ENCODE results near the gene TBKBP1.

TBKBP1 gene

GRCh38 chr17:47715669-47716325 lies 21.8 kb downstream of the TBKBP1 start:
- DNase-seq (ENCODE audit: low read depth), result no peak

GRCh38 chr17:47716375-47716774 lies 22.4 kb downstream of the TBKBP1 start:
- DNase-seq (ENCODE audit: low read depth), result no peak

GRCh38 chr17:47717261-47717697 lies 23.3 kb downstream of the TBKBP1 start:
- no peak for DNase-seq (ENCODE audit: low read depth)

GRCh38 chr17:47717979-47718621 lies 24.1 kb downstream of the TBKBP1 start:
- no peak for DNase-seq (ENCODE audit: low read depth)

GRCh38 chr17:47718634-47719405 lies 24.9 kb downstream of the TBKBP1 start:
- no peak for DNase-seq (ENCODE audit: low read depth)

GRCh38 chr17:47719411-47720152 lies 25.6 kb downstream of the TBKBP1 start:
- no peak for DNase-seq (ENCODE audit: low read depth)

GRCh38 chr17:47720196-47720595 lies 26.2 kb downstream of the TBKBP1 start:
- DNase-seq (ENCODE audit: low read depth), result no peak

- DNase-seq (ENCODE audit: low read depth), result no peak
Observed at GRCh38 chr17:47720754-47721533, 27.0 kb downstream of the TBKBP1 start.

- DNase-seq (ENCODE audit: low read depth), result no peak
Observed at GRCh38 chr17:47721725-47722124, 27.8 kb downstream of the TBKBP1 start.

GRCh38 chr17:47724705-47725104 lies 30.7 kb downstream of the TBKBP1 start:
- DNase-seq (ENCODE audit: low read depth), result no peak

- DNase-seq (ENCODE audit: low read depth), result no peak
Observed at GRCh38 chr17:47725446-47726111, 31.6 kb downstream of the TBKBP1 start.

- no peak for DNase-seq (ENCODE audit: low read depth)
Observed at GRCh38 chr17:47726796-47727703, 33.1 kb downstream of the TBKBP1 start.

GRCh38 chr17:47727704-47728036 lies 33.7 kb downstream of the TBKBP1 start:
- DNase-seq (ENCODE audit: low read depth), result no peak

- no peak for DNase-seq (ENCODE audit: low read depth)
Observed at GRCh38 chr17:47728214-47728877, 34.4 kb downstream of the TBKBP1 start.

GRCh38 chr17:47729476-47729875 lies 35.5 kb downstream of the TBKBP1 start:
- no peak for DNase-seq (ENCODE audit: low read depth)

GRCh38 chr17:47730681-47731080 lies 36.7 kb downstream of the TBKBP1 start:
- no peak for DNase-seq (ENCODE audit: low read depth)

- DNase-seq (ENCODE audit: low read depth), result no peak
Observed at GRCh38 chr17:47731396-47731795, 37.4 kb downstream of the TBKBP1 start.

GRCh38 chr17:47732399-47733046 lies 38.6 kb downstream of the TBKBP1 start:
- no peak for DNase-seq (ENCODE audit: low read depth)

Data from fibroblast of the conjunctiva (primary cell).